ENCODE data around the gene PTPN1.

PTPN1 gene

GRCh38 chr20:50604451-50604850 lies 94.3 kb downstream of the PTPN1 start:
- H3K4me3 ChIP-seq (ENCODE audit: low read depth, low read length): no peak overlapping the region
- no peak for DNase-seq (ENCODE audit: low read depth)
- TF ChIP-seq, protein P1, sequence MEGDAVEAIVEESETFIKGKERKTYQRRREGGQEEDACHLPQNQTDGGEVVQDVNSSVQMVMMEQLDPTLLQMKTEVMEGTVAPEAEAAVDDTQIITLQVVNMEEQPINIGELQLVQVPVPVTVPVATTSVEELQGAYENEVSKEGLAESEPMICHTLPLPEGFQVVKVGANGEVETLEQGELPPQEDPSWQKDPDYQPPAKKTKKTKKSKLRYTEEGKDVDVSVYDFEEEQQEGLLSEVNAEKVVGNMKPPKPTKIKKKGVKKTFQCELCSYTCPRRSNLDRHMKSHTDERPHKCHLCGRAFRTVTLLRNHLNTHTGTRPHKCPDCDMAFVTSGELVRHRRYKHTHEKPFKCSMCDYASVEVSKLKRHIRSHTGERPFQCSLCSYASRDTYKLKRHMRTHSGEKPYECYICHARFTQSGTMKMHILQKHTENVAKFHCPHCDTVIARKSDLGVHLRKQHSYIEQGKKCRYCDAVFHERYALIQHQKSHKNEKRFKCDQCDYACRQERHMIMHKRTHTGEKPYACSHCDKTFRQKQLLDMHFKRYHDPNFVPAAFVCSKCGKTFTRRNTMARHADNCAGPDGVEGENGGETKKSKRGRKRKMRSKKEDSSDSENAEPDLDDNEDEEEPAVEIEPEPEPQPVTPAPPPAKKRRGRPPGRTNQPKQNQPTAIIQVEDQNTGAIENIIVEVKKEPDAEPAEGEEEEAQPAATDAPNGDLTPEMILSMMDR (IDR thresholded peaks at IDR 0.05; ENCODE audit: insufficient read depth, low read depth, low read length, missing control alignments): no peak

- TF ChIP-seq, protein P1 (IDR thresholded peaks at IDR 0.05; ENCODE audit: insufficient read depth, low read depth, low read length, missing control alignments): no peak
Observed at GRCh38 chr20:50605136-50605535, 95.0 kb downstream of the PTPN1 start.

GRCh38 chr20:50607436-50607835 lies 97.3 kb downstream of the PTPN1 start:
- no peak for DNase-seq (ENCODE audit: low read depth)
- H3K4me3 ChIP-seq (ENCODE audit: low read depth, low read length): no peak overlapping the region
- TF ChIP-seq, protein P1 (IDR thresholded peaks at IDR 0.05; ENCODE audit: insufficient read depth, low read depth, low read length, missing control alignments): no peak

More at GRCh38 chr20:50605136-50605535, 95.0 kb downstream of the PTPN1 start:
- H3K4me3 ChIP-seq (ENCODE audit: low read depth, low read length): no peak overlapping the region
- no peak for DNase-seq (ENCODE audit: low read depth)

- no peak for DNase-seq (ENCODE audit: low read depth)
- H3K4me3 ChIP-seq (ENCODE audit: low read depth, low read length): no peak overlapping the region
- TF ChIP-seq, protein P1 (IDR thresholded peaks at IDR 0.05; ENCODE audit: insufficient read depth, low read depth, low read length, missing control alignments): no peak
Observed at GRCh38 chr20:50607850-50608749, 97.9 kb downstream of the PTPN1 start.

- TF ChIP-seq, protein P1 (IDR thresholded peaks at IDR 0.05; ENCODE audit: insufficient read depth, low read depth, low read length, missing control alignments): no peak
- H3K4me3 ChIP-seq (ENCODE audit: low read depth, low read length): no peak overlapping the region
- DNase-seq (ENCODE audit: low read depth): no peak
Observed at GRCh38 chr20:50608750-50609104, 98.5 kb downstream of the PTPN1 start.

DNA sequence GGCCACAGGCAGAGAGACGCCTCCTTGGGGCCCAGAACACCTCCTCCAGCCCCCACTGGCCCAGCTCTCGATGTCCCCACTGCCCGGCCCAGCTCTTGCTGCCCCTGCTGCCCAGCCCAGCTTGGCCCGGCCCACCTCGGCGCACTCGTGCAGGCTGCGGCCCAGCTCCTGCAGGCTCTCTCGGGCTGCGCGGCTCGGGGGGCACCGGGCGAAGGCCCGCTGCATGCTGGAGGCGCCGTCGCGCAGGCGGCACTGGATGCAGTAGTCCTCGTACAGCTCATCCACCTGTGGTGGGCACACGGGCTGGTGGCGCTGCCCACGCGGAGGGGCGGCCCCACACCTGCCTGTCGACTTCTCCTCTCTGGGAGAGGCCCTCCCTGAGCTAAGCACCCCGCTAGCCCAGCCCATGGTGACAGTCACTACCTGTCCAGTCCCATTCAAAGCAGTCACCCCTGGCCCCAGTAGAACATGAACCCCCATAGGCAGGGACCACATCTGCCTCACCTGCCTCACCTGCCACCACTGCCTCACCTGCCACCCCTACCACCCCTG lies 99.3 kb downstream of the PTPN1 start:
- no peak overlapping the region for H3K4me3 ChIP-seq (ENCODE audit: low read depth, low read length)
- no peak for DNase-seq (ENCODE audit: low read depth)
- TF ChIP-seq, protein P1 (IDR thresholded peaks at IDR 0.05; ENCODE audit: insufficient read depth, low read depth, low read length, missing control alignments): no peak
